22Rv1 (cell line): ENCODE measurements around the gene SUPT5H.

Experiments
- ZFX ChIP-seq: fragments of 450-650 bp; IDR thresholded peaks from 2 replicates; pipeline ENCODE4 v1.6.1; 2017; ENCODE audit warnings: antibody characterized with exemption, borderline replicate concordance
- TF ChIP-seq, protein P1 (sequence below): fragments of 450-650 bp; IDR thresholded peaks from 2 replicates; pipeline ENCODE4 v1.5.1; 2017; ENCODE audit warnings: mild to moderate bottlenecking

DNA sequence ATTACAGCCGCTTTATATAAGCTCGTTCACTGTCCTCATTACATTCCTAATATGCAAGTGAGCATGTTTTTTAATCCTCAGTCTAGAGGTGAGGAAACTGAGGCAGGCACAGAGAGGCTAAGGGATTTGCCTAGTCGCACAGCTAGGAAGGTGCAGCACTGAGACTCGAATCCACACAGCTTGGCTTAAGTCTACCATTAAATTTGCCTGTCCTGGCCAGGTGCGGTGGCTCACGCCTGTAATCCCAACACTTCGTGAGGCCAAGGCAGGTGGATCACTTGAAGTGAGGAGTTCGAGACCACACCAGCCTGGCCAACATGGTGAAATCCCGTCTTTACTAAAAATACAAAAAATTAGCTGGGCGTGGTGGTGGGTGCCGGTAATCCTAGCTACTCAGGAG is 17.7 kb upstream of the SUPT5H start:
- TF ChIP-seq, protein P1, sequence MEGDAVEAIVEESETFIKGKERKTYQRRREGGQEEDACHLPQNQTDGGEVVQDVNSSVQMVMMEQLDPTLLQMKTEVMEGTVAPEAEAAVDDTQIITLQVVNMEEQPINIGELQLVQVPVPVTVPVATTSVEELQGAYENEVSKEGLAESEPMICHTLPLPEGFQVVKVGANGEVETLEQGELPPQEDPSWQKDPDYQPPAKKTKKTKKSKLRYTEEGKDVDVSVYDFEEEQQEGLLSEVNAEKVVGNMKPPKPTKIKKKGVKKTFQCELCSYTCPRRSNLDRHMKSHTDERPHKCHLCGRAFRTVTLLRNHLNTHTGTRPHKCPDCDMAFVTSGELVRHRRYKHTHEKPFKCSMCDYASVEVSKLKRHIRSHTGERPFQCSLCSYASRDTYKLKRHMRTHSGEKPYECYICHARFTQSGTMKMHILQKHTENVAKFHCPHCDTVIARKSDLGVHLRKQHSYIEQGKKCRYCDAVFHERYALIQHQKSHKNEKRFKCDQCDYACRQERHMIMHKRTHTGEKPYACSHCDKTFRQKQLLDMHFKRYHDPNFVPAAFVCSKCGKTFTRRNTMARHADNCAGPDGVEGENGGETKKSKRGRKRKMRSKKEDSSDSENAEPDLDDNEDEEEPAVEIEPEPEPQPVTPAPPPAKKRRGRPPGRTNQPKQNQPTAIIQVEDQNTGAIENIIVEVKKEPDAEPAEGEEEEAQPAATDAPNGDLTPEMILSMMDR: no peak
- no peak for TF ChIP-seq ZFX
